Muscle of leg (tissue), 11 donors: ENCODE results near the gene PAXX. TPM values are rescaled to one million over a fixed set of nuclear protein-coding genes. Genes with fewer than 3 reads are reported as not detected.

Experiments
- DNase-seq: peaks from one replicate; pipeline ENCODE4 v3.0.0; 2013
- H3K27ac ChIP-seq: one replicate; pipeline ENCODE4 v1.5.1; 2013; ENCODE audit warnings: mild to moderate bottlenecking, low read length, control low read depth
- H3K27me3 ChIP-seq: one replicate; pipeline ENCODE4 v1.6.1; 2013; ENCODE audit warnings: low read length; ENCODE audit not compliant: control insufficient read depth, insufficient read depth
- H3K36me3 ChIP-seq: one replicate; pipeline ENCODE4 v1.6.1; 2013; ENCODE audit warnings: low read length; ENCODE audit not compliant: control insufficient read depth, insufficient read depth
- H3K4me1 ChIP-seq: one replicate; pipeline ENCODE4 v1.6.1; 2013; ENCODE audit warnings: low read length; ENCODE audit not compliant: control insufficient read depth, insufficient read depth
- H3K4me3 ChIP-seq: one replicate; pipeline ENCODE4 v1.5.1; 2013; ENCODE audit warnings: low read length, control low read depth
- H3K9me3 ChIP-seq: replicated peaks from 2 replicates; pipeline ENCODE4 v1.6.1; 2013; ENCODE audit warnings: low read depth, low read length; ENCODE audit not compliant: control insufficient read depth
- WGBS: methylation state at CpG from one replicate; pipeline ENCODE4 v1.1.5; 2013; ENCODE audit warnings: missing lambda C conversion rate; ENCODE audit not compliant: insufficient coverage; 5-methylcytosine and 5-hydroxymethylcytosine counted together
- polyA plus RNA-seq, 8 donors: library from polyadenylated mRNA; unstranded; fragments of 120-200 nt; gene quantifications; one replicate each; pipeline versions ENCODE4 v1.2.1 to v1.2.3, GENCODE V29; 2013; ENCODE audit warnings: inconsistent platforms in 1 of 8, low replicate concordance in 1 of 8; ENCODE audit not compliant: insufficient read length in 8 of 8, insufficient read depth in 1 of 8
- total RNA-seq: library from RNA; stranded (reverse); fragments of 120-200 nt; gene quantifications from one replicate; pipeline ENCODE4 v1.2.4, GENCODE V29; 2013

The PAXX gene
- total and polyA plus RNA-seq, 9 donors = 19.1 to 31.7 (median 27.0) TPM

GRCh38 chr9:136958898-136959850 lies 33.0 kb upstream of the PAXX start:
- no peak overlapping the region for H3K27ac ChIP-seq
- WGBS = 76% methylated on average over 20 of the region's 28 CpGs
- no peak overlapping the region for H3K4me3 ChIP-seq
- H3K9me3 ChIP-seq = no peaks in the 10 kb centered on the region
- no peaks in the 10 kb centered on the region for H3K36me3 ChIP-seq
- peaks cover 2% of the 10 kb centered on the region for H3K27me3 ChIP-seq
- DNase-seq = no peak
- peaks cover 26% of the 10 kb centered on the region for H3K4me1 ChIP-seq

DNA sequence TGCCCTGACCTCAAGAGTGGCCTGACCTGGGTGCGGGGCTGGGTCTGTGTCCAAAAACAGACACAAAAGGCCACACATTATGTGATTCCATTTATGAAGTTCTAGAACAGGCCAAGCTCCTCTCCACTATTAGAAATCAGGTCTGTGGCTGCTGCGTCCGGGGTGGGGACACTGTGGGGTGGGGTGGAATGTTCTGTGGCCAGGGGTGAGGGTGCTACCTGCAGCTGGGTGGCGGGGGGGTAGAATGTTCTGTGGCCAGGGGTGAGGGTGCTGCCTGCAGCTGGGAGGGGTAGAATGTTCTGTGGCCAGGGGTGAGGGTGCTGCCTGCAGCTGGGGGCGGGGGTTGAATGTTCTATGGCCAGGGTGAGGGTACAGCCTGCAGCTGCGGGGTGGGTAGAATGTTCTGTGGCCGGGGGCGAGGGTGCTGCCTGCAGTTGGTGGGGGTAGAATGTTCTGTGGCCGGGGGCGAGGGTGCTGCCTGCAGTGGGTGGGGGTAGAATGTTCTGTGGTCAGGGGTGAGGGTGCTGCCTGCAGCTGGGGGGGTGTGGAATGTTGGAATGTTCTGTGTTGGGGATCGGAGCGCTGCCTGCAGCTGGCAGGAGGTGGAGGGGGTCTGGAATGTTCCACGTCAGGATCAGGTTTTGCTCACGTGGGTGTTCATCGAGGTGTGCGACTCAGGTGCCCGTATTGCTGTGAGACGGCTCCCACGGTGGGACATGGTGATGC lies 31.8 kb upstream of the PAXX start:
- no peaks in the 10 kb centered on the region for H3K9me3 ChIP-seq
- H3K4me1 ChIP-seq = peaks cover 28% of the 10 kb centered on the region
- no peaks in the 10 kb centered on the region for H3K36me3 ChIP-seq
- WGBS = 73% methylated on average over 10 of the region's 19 CpGs
- peaks cover 2% of the 10 kb centered on the region for H3K27me3 ChIP-seq
- H3K27ac ChIP-seq = no peak overlapping the region
- no peak overlapping the region for H3K4me3 ChIP-seq
- DNase-seq = no peak

DNA sequence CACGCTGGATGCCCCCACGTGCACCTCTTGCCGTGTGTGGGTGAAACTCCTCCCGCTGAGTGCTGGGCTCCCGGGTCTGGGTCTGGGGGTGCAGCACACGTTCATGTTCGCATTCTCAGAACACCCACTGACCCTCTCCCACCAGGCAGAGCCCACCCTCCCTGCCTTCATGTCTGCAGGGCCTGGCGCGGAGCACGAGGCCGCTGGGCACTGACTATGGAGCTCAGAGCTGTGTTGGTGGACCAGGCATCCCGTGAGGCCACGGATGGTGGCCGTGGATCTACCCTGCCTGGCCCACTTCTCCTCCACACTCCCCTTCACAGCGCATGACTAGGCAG lies 31.3 kb upstream of the PAXX start:
- no peak for DNase-seq
- Histone ChIP-seq H3K36me3 (no peaks in the 10 kb centered on the region), H3K27ac (no peak overlapping the region), H3K4me1 (peaks cover 32% of the 10 kb centered on the region), H3K4me3 (no peak overlapping the region), H3K9me3 (no peaks in the 10 kb centered on the region), H3K27me3 (peaks cover 5% of the 10 kb centered on the region)
- 69% methylated on average over 9 of the region's 15 CpGs for WGBS

- H3K27me3 ChIP-seq = peaks cover 10% of the 10 kb centered on the region
- no peaks in the 10 kb centered on the region for H3K36me3 ChIP-seq
- H3K4me3 ChIP-seq = no peak overlapping the region
- WGBS = 46% methylated on average over 18 of the region's 23 CpGs
- H3K4me1 ChIP-seq = peaks cover 36% of the 10 kb centered on the region
- no peak overlapping the region for H3K27ac ChIP-seq
- H3K9me3 ChIP-seq = no peaks in the 10 kb centered on the region
- peak; percentile 76 for DNase-seq
Measured at GRCh38 chr9:136961279-136962065, 30.8 kb upstream of the PAXX start.

DNA sequence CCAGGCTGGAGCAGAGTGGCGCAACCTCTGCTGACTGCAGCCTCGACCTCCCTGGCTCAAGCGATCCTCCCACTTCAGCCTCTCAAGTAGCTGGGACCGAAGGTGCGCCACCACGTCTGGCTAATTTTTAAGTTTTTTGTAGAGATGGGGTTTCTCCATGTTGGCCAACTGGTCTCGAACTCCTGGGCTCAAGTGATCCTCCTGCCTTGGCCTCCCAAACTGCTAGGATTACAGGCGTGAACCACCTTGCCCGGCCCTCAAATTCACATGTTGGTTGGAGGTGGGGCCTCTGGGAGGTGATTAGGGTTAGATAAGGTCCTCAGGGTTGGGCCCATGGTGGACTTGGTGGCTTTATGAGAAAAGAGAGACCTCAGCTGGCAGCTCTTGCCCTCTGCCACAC lies 30.1 kb upstream of the PAXX start:
- peaks cover 10% of the 10 kb centered on the region for H3K27me3 ChIP-seq
- no peaks in the 10 kb centered on the region for H3K9me3 ChIP-seq
- no peak overlapping the region for H3K27ac ChIP-seq
- 100% methylated on average over 2 of the region's 9 CpGs for WGBS
- no peaks in the 10 kb centered on the region for H3K36me3 ChIP-seq
- peaks cover 36% of the 10 kb centered on the region for H3K4me1 ChIP-seq
- no peak overlapping the region for H3K4me3 ChIP-seq
- DNase-seq = no peak

- no peak for DNase-seq
- Histone ChIP-seq H3K27ac (no peak overlapping the region), H3K36me3 (no peaks in the 10 kb centered on the region), H3K9me3 (no peaks in the 10 kb centered on the region), H3K4me3 (no peak overlapping the region), H3K4me1 (peaks cover 36% of the 10 kb centered on the region), H3K27me3 (peaks cover 10% of the 10 kb centered on the region)
- 84% methylated on average over 5 of the region's 11 CpGs for WGBS
Measured at GRCh38 chr9:136962701-136963248, 29.4 kb upstream of the PAXX start.

- Histone ChIP-seq H3K27me3 (peaks cover 10% of the 10 kb centered on the region), H3K36me3 (no peaks in the 10 kb centered on the region), H3K4me1 (peaks cover 36% of the 10 kb centered on the region), H3K4me3 (no peak overlapping the region), H3K27ac (no peak overlapping the region), H3K9me3 (no peaks in the 10 kb centered on the region)
- 69% methylated on average over 11 of the region's 15 CpGs for WGBS
- no peak for DNase-seq
Measured at GRCh38 chr9:136963341-136963740, 28.9 kb upstream of the PAXX start.

- WGBS = 80% methylated on average over 9 of the region's 12 CpGs
Measured at GRCh38 chr9:136963751-136964150, 28.5 kb upstream of the PAXX start.

GRCh38 chr9:136964171-136964689 lies 28.0 kb upstream of the PAXX start:
- Histone ChIP-seq H3K4me3 (no peak overlapping the region), H3K36me3 (no peaks in the 10 kb centered on the region), H3K27ac (no peak overlapping the region), H3K27me3 (peaks cover 10% of the 10 kb centered on the region), H3K9me3 (no peaks in the 10 kb centered on the region), H3K4me1 (peaks cover 34% of the 10 kb centered on the region)
- WGBS = 60% methylated on average over 14 of the region's 22 CpGs
- no peak for DNase-seq

More at GRCh38 chr9:136963751-136964150, 28.5 kb upstream of the PAXX start:
- Histone ChIP-seq H3K36me3 (no peaks in the 10 kb centered on the region), H3K4me3 (no peak overlapping the region), H3K27me3 (peaks cover 10% of the 10 kb centered on the region), H3K27ac (no peak overlapping the region), H3K4me1 (peaks cover 35% of the 10 kb centered on the region), H3K9me3 (no peaks in the 10 kb centered on the region)
- no peak for DNase-seq
